GM21786 (cell line): ENCODE measurements around the gene LNPK.
A peak's percentile ranks its signal among the peaks of the same experiment; 100 is the strongest.
"Not testable (repeated sequence)": the region's sequence is repeated elsewhere in the genome, so short reads cannot be mapped to it uniquely, and the experiment has no call there.

Source experiments
- ATAC-seq: cut with Tn5 transposase; IDR thresholded peaks from one replicate; pipeline ENCODE4 v1.9.1; 2021; ENCODE audit not compliant: unreplicated experiment

The LNPK gene, protein sequence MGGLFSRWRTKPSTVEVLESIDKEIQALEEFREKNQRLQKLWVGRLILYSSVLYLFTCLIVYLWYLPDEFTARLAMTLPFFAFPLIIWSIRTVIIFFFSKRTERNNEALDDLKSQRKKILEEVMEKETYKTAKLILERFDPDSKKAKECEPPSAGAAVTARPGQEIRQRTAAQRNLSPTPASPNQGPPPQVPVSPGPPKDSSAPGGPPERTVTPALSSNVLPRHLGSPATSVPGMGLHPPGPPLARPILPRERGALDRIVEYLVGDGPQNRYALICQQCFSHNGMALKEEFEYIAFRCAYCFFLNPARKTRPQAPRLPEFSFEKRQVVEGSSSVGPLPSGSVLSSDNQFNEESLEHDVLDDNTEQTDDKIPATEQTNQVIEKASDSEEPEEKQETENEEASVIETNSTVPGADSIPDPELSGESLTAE

DNA sequence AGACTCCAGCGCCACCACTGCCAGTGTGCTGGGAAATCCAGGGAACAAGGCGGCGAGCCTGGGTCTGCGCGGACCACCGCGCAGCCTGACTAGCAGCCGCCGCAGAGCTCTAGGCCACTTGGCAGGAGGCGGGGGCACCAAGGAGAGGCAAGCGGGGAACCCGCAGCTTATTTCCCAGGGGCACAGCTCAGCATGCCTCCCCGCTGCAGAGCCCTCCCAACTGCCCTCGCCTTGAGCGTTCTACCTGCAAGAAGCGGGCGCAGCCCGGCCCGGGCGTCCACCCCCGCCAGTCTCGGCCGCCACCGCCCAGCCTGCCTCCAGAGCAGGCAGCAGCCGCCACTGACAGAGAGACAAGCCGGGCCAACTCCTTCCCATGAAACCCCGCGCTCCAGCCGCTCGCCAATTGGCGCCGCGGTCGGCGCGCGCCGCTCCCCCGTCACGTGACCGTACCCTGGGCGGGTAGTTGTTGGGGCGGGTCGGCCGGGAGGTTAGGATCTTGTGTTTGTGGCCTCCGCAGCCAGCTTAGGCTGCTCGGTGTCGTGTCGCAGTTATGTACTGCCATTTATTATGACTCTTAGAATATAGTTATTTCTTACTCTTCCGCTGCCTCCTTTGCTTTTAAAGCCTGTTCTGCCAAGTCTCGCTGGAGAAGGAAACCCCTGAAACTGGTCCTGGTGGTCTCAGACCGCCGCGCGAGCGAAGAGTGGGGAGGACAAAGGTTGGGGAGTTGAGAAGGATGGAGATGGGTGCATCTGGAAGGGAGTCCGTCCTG lies at the start of gene LNPK:
Gene LNPK (minus strand): TSS at position 352 of the 772 bp plus-strand sequence. CDS start 6,683 bp downstream, outside the sequence.
- ATAC-seq = peak; percentile 92

DNA sequence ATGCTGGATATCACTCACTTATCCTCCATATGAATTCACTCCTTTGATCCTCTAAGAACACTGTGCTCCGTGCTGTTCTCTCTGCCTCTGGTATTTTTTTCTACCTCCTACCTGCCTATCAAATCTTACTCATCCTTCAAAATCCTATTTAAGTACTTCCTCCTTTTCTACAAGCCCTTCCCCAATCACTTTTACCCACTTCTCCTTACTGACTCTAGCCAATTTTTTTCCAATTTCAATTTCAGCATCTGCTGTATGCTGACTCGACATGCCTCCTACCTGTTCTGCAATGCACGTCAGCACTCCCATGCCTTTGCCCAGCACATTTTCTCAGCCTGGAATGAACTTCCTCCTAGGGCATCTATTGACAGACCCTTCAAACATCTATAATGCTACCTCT lies 37.3 kb upstream of the LNPK start:
- ATAC-seq = no peak

GRCh38 chr2:176038694-176039093 lies 36.6 kb upstream of the LNPK start:
- ATAC-seq = no peak

DNA sequence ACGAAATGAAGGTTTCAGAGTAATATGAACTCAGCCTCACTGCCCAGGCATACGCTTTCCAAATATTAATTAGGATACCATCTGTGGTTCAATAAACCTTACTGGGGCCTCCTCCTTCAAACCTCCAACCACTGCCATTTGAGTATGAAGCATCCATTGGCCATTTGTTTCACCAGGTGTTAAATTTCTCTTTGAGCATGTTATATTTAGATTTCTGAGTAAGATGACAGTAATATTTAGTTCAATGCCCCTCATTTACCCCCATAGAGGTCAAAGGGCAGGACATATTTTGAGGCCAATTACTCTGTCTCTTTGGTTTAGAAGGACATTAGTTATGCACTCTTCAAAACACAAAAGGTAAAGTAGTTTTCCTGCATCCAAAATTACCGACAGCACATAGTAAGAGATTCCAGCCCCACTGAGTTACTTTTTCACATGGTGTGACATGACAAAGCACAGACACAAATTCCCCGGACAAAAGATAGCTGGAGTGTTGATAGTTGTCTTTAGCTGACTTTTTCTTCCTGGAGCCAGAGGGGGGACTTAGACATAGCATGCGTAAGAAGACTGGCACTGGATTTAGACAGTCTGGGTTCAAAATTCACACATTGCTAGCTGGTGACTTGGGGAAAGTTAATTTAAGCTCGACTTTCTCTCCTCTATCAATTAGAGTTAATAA lies 33.1 kb upstream of the LNPK start:
- ATAC-seq = no peak

- no peak for ATAC-seq
Observed at GRCh38 chr2:176027806-176028205, 25.7 kb upstream of the LNPK start.

- ATAC-seq = no peak
Observed at GRCh38 chr2:176025932-176026331, 23.9 kb upstream of the LNPK start.

- ATAC-seq = no peak
Observed at GRCh38 chr2:176024083-176024482, 22.0 kb upstream of the LNPK start.

DNA sequence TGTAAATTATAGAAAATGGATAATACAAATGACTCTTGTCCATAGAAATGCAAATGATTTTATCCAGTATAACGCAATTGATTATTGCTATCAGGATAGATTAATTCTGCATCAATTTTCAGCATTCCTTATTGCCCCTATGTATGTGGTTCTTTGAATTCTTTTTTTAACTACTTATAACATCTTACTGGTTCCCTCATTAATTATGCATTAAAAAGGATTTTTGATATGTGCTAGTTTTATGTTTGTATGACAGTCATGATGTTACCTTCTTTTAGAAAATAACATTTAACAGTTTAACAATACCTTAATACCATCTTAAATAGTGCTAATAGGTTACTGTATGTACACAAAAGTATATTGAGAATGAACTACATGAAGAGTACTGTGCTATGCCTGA lies 20.0 kb upstream of the LNPK start:
- no peak for ATAC-seq

GRCh38 chr2:176020400-176020799 lies 18.3 kb upstream of the LNPK start:
- ATAC-seq = no peak

DNA sequence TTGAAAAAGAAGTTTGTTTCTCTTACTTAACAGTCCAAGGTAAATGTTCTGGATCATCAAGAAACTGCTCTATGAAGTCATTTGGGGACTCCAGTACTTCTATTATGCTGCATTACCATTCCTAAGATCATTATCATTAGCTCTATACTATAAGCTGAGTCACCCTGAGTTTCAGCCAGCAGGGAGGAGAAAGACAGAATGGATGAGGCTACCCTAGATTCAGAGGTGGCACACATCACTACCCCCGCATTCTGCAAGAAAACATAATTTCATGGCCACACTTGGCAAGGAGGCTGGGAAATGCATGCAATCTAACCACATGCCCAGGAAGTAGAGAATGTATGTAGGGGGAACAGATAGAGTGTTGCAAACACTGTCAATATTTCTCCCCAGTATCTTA lies 16.6 kb upstream of the LNPK start:
- ATAC-seq = no peak

DNA sequence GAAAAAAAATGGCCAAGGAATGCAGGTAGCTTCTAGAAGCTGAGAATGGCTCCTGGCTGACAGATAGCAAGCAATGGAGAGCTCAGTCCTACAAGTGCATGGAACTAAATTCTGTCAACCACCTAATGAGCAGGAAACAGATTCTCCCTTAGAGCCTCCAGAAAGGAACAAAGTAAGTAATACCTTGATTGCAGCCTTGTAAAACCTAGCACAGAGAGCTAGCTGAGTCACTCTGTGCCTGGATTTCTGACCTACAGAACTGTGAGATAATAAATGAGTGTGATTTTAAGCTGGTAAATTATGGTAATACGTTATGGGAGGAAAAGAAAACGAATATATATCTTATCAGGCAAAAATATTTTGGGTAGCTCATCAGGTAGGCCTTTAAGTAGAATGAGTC lies 7.4 kb upstream of the LNPK start:
- no peak for ATAC-seq

DNA sequence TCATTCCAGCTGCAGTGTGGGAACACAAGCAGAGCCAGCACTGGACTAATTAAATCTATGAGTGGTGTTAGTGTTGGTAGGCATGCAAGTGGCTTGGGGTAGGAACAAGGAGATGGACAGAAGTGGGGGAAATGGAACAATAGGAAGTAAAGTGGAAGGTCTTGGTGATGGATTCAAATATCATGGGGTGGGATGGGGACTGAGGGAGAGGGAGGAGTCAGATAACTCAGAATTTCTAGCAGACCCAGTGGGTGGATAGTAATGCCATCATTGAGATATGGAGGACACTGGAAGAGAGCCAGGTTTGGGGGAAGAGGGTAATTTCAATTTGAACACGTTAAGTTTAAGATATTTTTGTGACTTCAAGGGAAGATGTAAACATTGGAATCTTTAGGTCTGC lies 2.9 kb upstream of the LNPK start:
- no peak for ATAC-seq

GRCh38 chr2:176003958-176004357 lies 1.9 kb upstream of the LNPK start:
- ATAC-seq = no peak

DNA sequence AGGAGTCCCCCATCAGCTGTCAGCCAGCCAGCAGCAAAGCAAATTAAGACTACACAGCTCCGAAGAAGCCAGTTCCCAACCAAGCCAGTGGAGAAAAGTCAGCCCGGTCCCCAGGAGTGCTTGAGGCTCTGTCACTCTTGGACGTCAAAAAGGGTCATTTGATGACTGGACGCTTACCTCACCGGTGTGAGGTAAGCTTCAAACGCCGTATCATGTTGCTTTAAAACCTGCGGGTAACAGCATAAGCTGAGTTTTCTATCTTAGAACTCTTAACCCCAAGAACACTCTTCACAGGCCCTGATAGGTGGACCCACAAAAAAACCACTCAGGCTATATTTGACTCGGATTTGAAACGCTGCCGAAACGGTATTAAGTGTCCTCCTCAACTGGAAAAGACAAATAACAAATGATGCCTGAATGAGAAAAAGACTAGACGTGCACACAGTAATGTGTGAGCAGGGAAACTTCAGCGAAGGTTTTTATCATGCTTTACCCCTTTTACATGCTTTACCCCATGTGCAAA lies 682 bp upstream of the LNPK start:
- ATAC-seq = no peak

- peak; percentile 36 for ATAC-seq
Observed at GRCh38 chr2:176001281-176001915, 669 bp downstream of the LNPK start.

GRCh38 chr2:175999283-175999819 lies 2.7 kb downstream of the LNPK start:
- ATAC-seq = no peak

GRCh38 chr2:175990099-175990498 lies 12.0 kb downstream of the LNPK start:
- ATAC-seq = no peak

DNA sequence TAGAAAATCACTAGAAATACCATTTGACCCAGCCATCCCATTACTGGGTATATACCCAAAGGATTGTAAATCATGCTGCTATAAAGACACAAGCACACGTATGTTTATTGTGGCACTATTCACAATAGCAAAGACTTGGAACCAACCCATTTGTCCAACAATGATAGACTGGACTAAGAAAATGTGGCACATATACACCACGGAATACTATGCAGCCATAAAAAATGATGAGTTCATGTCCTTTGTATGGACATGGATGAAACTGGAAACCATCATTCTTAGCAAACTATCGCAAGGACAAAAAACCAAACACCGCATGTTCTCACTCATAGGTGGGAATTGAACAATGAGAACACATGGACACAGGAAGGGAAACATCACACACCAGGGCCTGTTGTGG lies 14.9 kb downstream of the LNPK start:
- ATAC-seq = not testable (repeated sequence)

DNA sequence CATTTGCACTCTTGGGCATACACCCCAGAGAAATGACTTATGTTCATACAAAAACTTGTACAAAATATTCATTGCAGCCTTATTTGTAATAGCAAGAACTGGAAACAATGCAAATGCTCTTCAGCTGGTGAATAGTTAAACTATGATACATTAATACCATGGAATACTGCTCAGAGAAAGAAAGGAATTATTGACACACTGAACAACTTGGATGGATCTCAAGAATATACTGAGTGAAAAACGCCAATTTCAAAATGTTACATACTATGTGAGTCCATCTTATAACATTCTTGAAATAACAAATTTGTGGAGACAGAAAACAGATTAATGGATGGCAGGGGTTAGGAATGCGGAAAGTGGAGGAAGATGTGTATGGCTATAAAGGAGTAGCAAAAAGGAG lies 17.2 kb downstream of the LNPK start:
- no peak for ATAC-seq

GRCh38 chr2:175981551-175981950 lies 20.5 kb downstream of the LNPK start:
- ATAC-seq = no peak
